ENCODE results near the gene VPS18. TPM values are rescaled to one million over a fixed set of nuclear protein-coding genes. Genes with fewer than 3 reads are reported as not detected.

VPS18 gene
- total RNA-seq, 1 experiment from 2014 or later, result 9.6 TPM

Other genes starting within 250 kb of the VPS18 start
- 19.8 and 22.5 TPM in 2 replicates for gene RAD51, start 199.3 kb upstream of the VPS18 start, total RNA-seq (2021)
- gene RMDN3, start 139.2 kb upstream of the VPS18 start, total RNA-seq (2021), result 15.7 and 19.8 TPM in 2 replicates
- 1.2 and 1.5 TPM in 2 replicates for gene GCHFR, start 130.4 kb upstream of the VPS18 start, total RNA-seq (2021)
- gene C15orf62, start 124.5 kb upstream of the VPS18 start, total RNA-seq (2021), result 0.23 and 0.33 TPM in 2 replicates
- gene ZFYVE19, start 87.4 kb upstream of the VPS18 start, total RNA-seq (2021), result 32.6 and 33.1 TPM in 2 replicates
- gene DNAJC17, start 87.0 kb upstream of the VPS18 start, total RNA-seq (2021), result 27.4 and 33.0 TPM in 2 replicates
- gene PPP1R14D, start 65.7 kb upstream of the VPS18 start, total RNA-seq (2021), result 0.55 and 0.65 TPM in 2 replicates
- gene SPINT1, start 50.4 kb upstream of the VPS18 start, total RNA-seq (2021), result 141 and 180 TPM in 2 replicates
- gene RHOV, start 20.2 kb upstream of the VPS18 start, total RNA-seq (2021), result 1.4 and 4.1 TPM in 2 replicates
- gene DLL4, start 34.9 kb downstream of the VPS18 start, total RNA-seq (2021), result 0.48 and 0.55 TPM in 2 replicates
- 5.3 and 8.6 TPM in 2 replicates for gene CHAC1, start 59.0 kb downstream of the VPS18 start, total RNA-seq (2021)
- gene INO80, start 221.8 kb downstream of the VPS18 start, total RNA-seq (2021), result 11.3 and 18.8 TPM in 2 replicates

Data from PC-9 (cell line).